Measurements from ENCODE around the gene FNDC5. TPM values are rescaled to one million over a fixed set of nuclear protein-coding genes. Genes with fewer than 3 reads are reported as not detected.
A peak's percentile ranks its signal among the peaks of the same experiment; 100 is the strongest.

FNDC5 gene
- total and polyA plus RNA-seq, 8 donors, result 0.89 to 21.0 (median 6.7) TPM; not detected in 1

GRCh38 chr1:32877211-32878110 is 6.7 kb upstream of the FNDC5 start:
- no peak for TF ChIP-seq EP300 (IDR thresholded peaks at IDR 0.05)
- TF ChIP-seq POLR2A (IDR thresholded peaks at IDR 0.05), result no peak
- no peak for TF ChIP-seq POLR2AphosphoS5 (IDR thresholded peaks at IDR 0.05)
- no peak for TF ChIP-seq CTCF (IDR thresholded peaks at IDR 0.05)
- Histone ChIP-seq H3K4me1 (peaks cover 10 to 32% (median 24%) of the 10 kb centered on the region in 4 donors), H3K4me3 (no peak overlapping the region), H3K36me3 (no peaks in the 10 kb centered on the region), H3K9me3 (no peaks in the 10 kb centered on the region), H3K27ac (no peak overlapping the region), H3K27me3 (peaks cover 0 to 16% (median 9%) of the 10 kb centered on the region in 3 donors)
- WGBS, 5 donors, result 58 to 68% (median 60%) methylated on average over 13 of the region's 13 CpGs
- intact Hi-C loops (cut with DNase I; ENCODE audit: low total_unique reads), result no loop called here
- peak; percentile 40 to 43 for DNase-seq

GRCh38 chr1:32876341-32877210 is 5.9 kb upstream of the FNDC5 start:
- WGBS, 5 donors, result 22 to 45% (median 30%) methylated on average over 7 to 16 of the region's 16 CpGs
- TF ChIP-seq POLR2A (IDR thresholded peaks at IDR 0.05), result no peak
- TF ChIP-seq POLR2AphosphoS5 (IDR thresholded peaks at IDR 0.05), result no peak
- peak in 5 of 7 experiments; percentile 72 to 88 (median 78) for TF ChIP-seq CTCF (IDR thresholded peaks at IDR 0.05)
- TF ChIP-seq EP300 (IDR thresholded peaks at IDR 0.05), result no peak
- Histone ChIP-seq H3K4me3 (no peak overlapping the region), H3K4me1 (peaks cover 2 to 30% (median 21%) of the 10 kb centered on the region in 4 donors), H3K36me3 (no peaks in the 10 kb centered on the region), H3K27me3 (peaks cover 0 to 25% (median 18%) of the 10 kb centered on the region in 3 donors), H3K9me3 (no peaks in the 10 kb centered on the region), H3K27ac (no peak overlapping the region)
- intact Hi-C loops (cut with DNase I; ENCODE audit: low total_unique reads), result no loop called here
- peak; percentile 71 to 77 for DNase-seq

GRCh38 chr1:32874860-32875752 is 4.4 kb upstream of the FNDC5 start:
- no peak for TF ChIP-seq CTCF (IDR thresholded peaks at IDR 0.05)
- Histone ChIP-seq H3K36me3 (no peaks in the 10 kb centered on the region), H3K9me3 (no peaks in the 10 kb centered on the region), H3K27ac (no peak overlapping the region), H3K27me3 (peaks cover 0 to 37% (median 29%) of the 10 kb centered on the region in 3 donors), H3K4me1 (peaks cover 3 to 37% (median 28%) of the 10 kb centered on the region in 4 donors), H3K4me3 (no peak overlapping the region)
- intact Hi-C loops (cut with DNase I; ENCODE audit: low total_unique reads), result no loop called here
- peak in 1 of 2 donors; percentile 53 for DNase-seq
- WGBS, 5 donors, result 49 to 69% (median 56%) methylated on average over 5 of the region's 5 CpGs
